K562 (cell line): ENCODE data around the gene VARS1. TPM values are rescaled to one million over a fixed set of nuclear protein-coding genes. Genes with fewer than 3 reads are reported as not detected.
A peak's percentile ranks its signal among the peaks of the same experiment; 100 is the strongest.

Experiments used
- CHD2 ChIP-seq: IDR thresholded peaks from 2 replicates; pipeline ENCODE4 v1.6.1; 2011; ENCODE audit warnings: low read depth, low read length
- HNRNPH1 ChIP-seq: fragments of 200-400 bp; formaldehyde crosslinking; optimal IDR thresholded peaks from 2 replicates; pipeline ENCODE3; 2017; ENCODE audit warnings: low read depth, mild to moderate bottlenecking, low read length, moderate library complexity
- KAT2B ChIP-seq: IDR thresholded peaks from one replicate; pipeline ENCODE4 v1.6.1; 2012; ENCODE audit warnings: low read depth, mild to moderate bottlenecking, control low read depth, inconsistent platforms, low read length, moderate library complexity
- MYBL2 ChIP-seq, 2 experiments: fragments of 450-650 bp in 1 of 2; sonication (generic) in 1 of 2; formaldehyde crosslinking in 1 of 2; IDR thresholded peaks; 2 replicates each; pipeline versions ENCODE4 v1.6.1 to v1.8.1; 2017 to 2022; ENCODE audit warnings: borderline replicate concordance in 1 of 2, inconsistent platforms in 1 of 2, low read depth in 1 of 2, mild to moderate bottlenecking in 1 of 2, missing genetic modification reagents in 1 of 2, moderate library complexity in 1 of 2
- NCOA1 ChIP-seq: fragments of 450-650 bp; IDR thresholded peaks from 2 replicates; pipeline ENCODE4 v1.6.1; 2016; ENCODE audit warnings: low read depth
- PRDM10 ChIP-seq: fragments of 450-650 bp; IDR thresholded peaks from 2 replicates; pipeline ENCODE4 v1.6.1; 2018; ENCODE audit not compliant: partially characterized antibody
- RBM39 ChIP-seq: fragments of 200-400 bp; formaldehyde crosslinking; optimal IDR thresholded peaks from 2 replicates; pipeline ENCODE3; 2018; ENCODE audit warnings: low read depth, low read length
- SMAD4 ChIP-seq: fragments of 250-450 bp; sonication (Bioruptor Pico); conservative IDR thresholded peaks from 2 replicates; pipeline ENCODE4 v1.8.0; 2021; ENCODE audit warnings: inconsistent platforms, mild to moderate bottlenecking, moderate library complexity
- TCF7 ChIP-seq: sonication (generic); IDR thresholded peaks from 2 replicates; pipeline ENCODE4 v1.6.1; 2016; ENCODE audit warnings: antibody characterized with exemption, borderline replicate concordance
- ZNF507 ChIP-seq: conservative IDR thresholded peaks from 2 replicates; pipeline ENCODE4 v1.6.1; 2017; ENCODE audit warnings: missing genetic modification characterization, missing compliant biosample characterization
- ZNF668 ChIP-seq: fragments of 250-450 bp; sonication (Bioruptor Pico); IDR thresholded peaks from 2 replicates; pipeline ENCODE4 v1.8.0; 2022; ENCODE audit warnings: mild to moderate bottlenecking, inconsistent platforms
- polyA plus RNA-seq, 8 experiments: library from polyadenylated mRNA; depleted of rRNA in 4 of 8; stranded (reverse) in 5 of 8; unstranded in 3 of 8; fragments of >200 nt; fragmentation: Nextera tagmentation in 2 of 8; fragmentation: Illumina TruSeq in 1 of 8; extraction: Ambion mirVana in 2 of 8; extraction: Trizol in 1 of 8; gene quantifications; 2 replicates each; pipeline versions ENCODE4 v1.2.1 to v1.2.3, GENCODE V29; 2011 to 2014; ENCODE audit warnings: inconsistent platforms in 1 of 8, missing spikeins in 1 of 8
- total RNA-seq, 7 experiments: library from RNA; depleted of rRNA in 6 of 7; stranded (reverse); fragments of >200 nt in 6 of 7; fragmentation: Illumina TruSeq in 2 of 7; extraction: Trizol in 2 of 7; gene quantifications; 2 replicates each; pipeline versions ENCODE4 v1.2.1 to v1.2.3, GENCODE V29; 2011 to 2021; ENCODE audit warnings: low replicate concordance in 1 of 7
- TF ChIP-seq, protein P1 (sequence below): fragments of 250-450 bp; sonication (Bioruptor Pico); IDR thresholded peaks from 2 replicates; pipeline ENCODE4 v1.8.0; 2021; ENCODE audit warnings: moderate library complexity, mild to moderate bottlenecking, inconsistent platforms
- TF ChIP-seq, protein P2 (sequence below): sonication (generic); formaldehyde crosslinking; IDR thresholded peaks from 2 replicates; pipeline ENCODE4 v1.8.0; 2023; ENCODE audit warnings: missing genetic modification reagents, mild to moderate bottlenecking, borderline replicate concordance
- TF ChIP-seq, protein P3 (sequence below): fragments of 450-650 bp; IDR thresholded peaks from 2 replicates; pipeline ENCODE4 v1.6.1; 2018; ENCODE audit warnings: mild to moderate bottlenecking, low read depth; ENCODE audit not compliant: partially characterized antibody

VARS1 gene
- total and polyA plus RNA-seq, 9 of the 15 experiments (the other 6 are each of a cell fraction or from before 2014, with no cell fraction given): 2.9 to 488 (median 130) TPM

- no peak for TF ChIP-seq PRDM10
- TF ChIP-seq NCOA1: no peak
- no peak for TF ChIP-seq TCF7
- TF ChIP-seq, protein P1, sequence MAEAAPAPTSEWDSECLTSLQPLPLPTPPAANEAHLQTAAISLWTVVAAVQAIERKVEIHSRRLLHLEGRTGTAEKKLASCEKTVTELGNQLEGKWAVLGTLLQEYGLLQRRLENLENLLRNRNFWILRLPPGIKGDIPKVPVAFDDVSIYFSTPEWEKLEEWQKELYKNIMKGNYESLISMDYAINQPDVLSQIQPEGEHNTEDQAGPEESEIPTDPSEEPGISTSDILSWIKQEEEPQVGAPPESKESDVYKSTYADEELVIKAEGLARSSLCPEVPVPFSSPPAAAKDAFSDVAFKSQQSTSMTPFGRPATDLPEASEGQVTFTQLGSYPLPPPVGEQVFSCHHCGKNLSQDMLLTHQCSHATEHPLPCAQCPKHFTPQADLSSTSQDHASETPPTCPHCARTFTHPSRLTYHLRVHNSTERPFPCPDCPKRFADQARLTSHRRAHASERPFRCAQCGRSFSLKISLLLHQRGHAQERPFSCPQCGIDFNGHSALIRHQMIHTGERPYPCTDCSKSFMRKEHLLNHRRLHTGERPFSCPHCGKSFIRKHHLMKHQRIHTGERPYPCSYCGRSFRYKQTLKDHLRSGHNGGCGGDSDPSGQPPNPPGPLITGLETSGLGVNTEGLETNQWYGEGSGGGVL (CRISPR knock-in tag): no peak
- TF ChIP-seq KAT2B: no peak
- no peak for TF ChIP-seq RBM39
- TF ChIP-seq MYBL2 (IDR thresholded peaks at IDR 0.05; ENCODE audit: low read depth): peak; percentile 60
- no peak for TF ChIP-seq MYBL2 (CRISPR knock-in tag; IDR thresholded peaks at IDR 0.05; ENCODE audit: borderline replicate concordance)
- TF ChIP-seq, protein P2, sequence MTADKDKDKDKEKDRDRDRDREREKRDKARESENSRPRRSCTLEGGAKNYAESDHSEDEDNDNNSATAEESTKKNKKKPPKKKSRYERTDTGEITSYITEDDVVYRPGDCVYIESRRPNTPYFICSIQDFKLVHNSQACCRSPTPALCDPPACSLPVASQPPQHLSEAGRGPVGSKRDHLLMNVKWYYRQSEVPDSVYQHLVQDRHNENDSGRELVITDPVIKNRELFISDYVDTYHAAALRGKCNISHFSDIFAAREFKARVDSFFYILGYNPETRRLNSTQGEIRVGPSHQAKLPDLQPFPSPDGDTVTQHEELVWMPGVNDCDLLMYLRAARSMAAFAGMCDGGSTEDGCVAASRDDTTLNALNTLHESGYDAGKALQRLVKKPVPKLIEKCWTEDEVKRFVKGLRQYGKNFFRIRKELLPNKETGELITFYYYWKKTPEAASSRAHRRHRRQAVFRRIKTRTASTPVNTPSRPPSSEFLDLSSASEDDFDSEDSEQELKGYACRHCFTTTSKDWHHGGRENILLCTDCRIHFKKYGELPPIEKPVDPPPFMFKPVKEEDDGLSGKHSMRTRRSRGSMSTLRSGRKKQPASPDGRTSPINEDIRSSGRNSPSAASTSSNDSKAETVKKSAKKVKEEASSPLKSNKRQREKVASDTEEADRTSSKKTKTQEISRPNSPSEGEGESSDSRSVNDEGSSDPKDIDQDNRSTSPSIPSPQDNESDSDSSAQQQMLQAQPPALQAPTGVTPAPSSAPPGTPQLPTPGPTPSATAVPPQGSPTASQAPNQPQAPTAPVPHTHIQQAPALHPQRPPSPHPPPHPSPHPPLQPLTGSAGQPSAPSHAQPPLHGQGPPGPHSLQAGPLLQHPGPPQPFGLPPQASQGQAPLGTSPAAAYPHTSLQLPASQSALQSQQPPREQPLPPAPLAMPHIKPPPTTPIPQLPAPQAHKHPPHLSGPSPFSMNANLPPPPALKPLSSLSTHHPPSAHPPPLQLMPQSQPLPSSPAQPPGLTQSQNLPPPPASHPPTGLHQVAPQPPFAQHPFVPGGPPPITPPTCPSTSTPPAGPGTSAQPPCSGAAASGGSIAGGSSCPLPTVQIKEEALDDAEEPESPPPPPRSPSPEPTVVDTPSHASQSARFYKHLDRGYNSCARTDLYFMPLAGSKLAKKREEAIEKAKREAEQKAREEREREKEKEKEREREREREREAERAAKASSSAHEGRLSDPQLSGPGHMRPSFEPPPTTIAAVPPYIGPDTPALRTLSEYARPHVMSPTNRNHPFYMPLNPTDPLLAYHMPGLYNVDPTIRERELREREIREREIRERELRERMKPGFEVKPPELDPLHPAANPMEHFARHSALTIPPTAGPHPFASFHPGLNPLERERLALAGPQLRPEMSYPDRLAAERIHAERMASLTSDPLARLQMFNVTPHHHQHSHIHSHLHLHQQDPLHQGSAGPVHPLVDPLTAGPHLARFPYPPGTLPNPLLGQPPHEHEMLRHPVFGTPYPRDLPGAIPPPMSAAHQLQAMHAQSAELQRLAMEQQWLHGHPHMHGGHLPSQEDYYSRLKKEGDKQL (CRISPR knock-in tag): no peak
- no peak for TF ChIP-seq ZNF507
- no peak for TF ChIP-seq HNRNPH1
- no peak for TF ChIP-seq CHD2
- TF ChIP-seq, protein P3, sequence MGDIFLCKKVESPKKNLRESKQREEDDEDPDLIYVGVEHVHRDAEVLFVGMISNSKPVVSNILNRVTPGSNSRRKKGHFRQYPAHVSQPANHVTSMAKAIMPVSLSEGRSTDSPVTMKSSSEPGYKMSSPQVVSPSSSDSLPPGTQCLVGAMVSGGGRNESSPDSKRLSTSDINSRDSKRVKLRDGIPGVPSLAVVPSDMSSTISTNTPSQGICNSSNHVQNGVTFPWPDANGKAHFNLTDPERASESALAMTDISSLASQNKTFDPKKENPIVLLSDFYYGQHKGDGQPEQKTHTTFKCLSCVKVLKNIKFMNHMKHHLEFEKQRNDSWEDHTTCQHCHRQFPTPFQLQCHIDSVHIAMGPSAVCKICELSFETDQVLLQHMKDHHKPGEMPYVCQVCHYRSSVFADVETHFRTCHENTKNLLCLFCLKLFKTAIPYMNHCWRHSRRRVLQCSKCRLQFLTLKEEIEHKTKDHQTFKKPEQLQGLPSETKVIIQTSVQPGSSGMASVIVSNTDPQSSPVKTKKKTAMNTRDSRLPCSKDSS: no peak
- TF ChIP-seq ZNF668 (CRISPR knock-in tag): no peak
- 0 out of 2 replicates have a peak, but pooled peaks have one; percentile 34 for TF ChIP-seq SMAD4 (CRISPR knock-in tag)
Measured at GRCh38 chr6:31750411-31751022, 45.0 kb downstream of the VARS1 start (continued).
